ENCODE results near the gene ACKR3.

GRCh38 chr2:236576087-236576486 is 6.5 kb downstream of the ACKR3 start:
- TF ChIP-seq CTCF (IDR thresholded peaks at IDR 0.05) (no peak), POLR2AphosphoS5 (IDR thresholded peaks at IDR 0.05; ENCODE audit: low read depth, low read length) (no peak), SIN3A (IDR thresholded peaks at IDR 0.05; ENCODE audit: borderline replicate concordance, insufficient read depth, low read depth, low read length) (no peak), TCF7L2 (IDR thresholded peaks at IDR 0.05; ENCODE audit: low read depth, low read length) (no peak), REST (IDR thresholded peaks at IDR 0.05; ENCODE audit: insufficient read depth in 1 of 2, low read depth in 2 of 2, low read length in 1 of 2) (no peak)
